Stomach smooth muscle (tissue), 2 donors: ENCODE data around the gene GNB2.
"Not testable (repeated sequence)": the region's sequence is repeated elsewhere in the genome, so short reads cannot be mapped to it uniquely, and the experiment has no call there.

Experiments
- H3K27ac ChIP-seq: one replicate; pipeline ENCODE4 v1.7.0; 2013; ENCODE audit warnings: mild to moderate bottlenecking, low read length, inconsistent platforms
- H3K27me3 ChIP-seq, 2 donors: one replicate each; pipeline ENCODE4 v1.7.0; 2013; ENCODE audit warnings: low read length in 2 of 2; ENCODE audit not compliant: insufficient read depth in 2 of 2, control insufficient read depth in 1 of 2
- H3K36me3 ChIP-seq, 2 donors: one replicate each; pipeline ENCODE4 v1.7.0; 2013; ENCODE audit warnings: low read length in 2 of 2; ENCODE audit not compliant: control insufficient read depth in 2 of 2, insufficient read depth in 2 of 2
- H3K4me1 ChIP-seq: one replicate; pipeline ENCODE4 v1.7.0; 2013; ENCODE audit warnings: low read length; ENCODE audit not compliant: control insufficient read depth, insufficient read depth
- H3K4me3 ChIP-seq, 2 donors: one replicate each; pipeline ENCODE4 v1.7.0; 2013; ENCODE audit warnings: low read length in 2 of 2
- H3K9ac ChIP-seq, 2 donors: one replicate each; pipeline ENCODE4 v1.7.0; 2013; ENCODE audit warnings: low read length in 2 of 2, mild to moderate bottlenecking in 1 of 2
- H3K9me3 ChIP-seq, 2 donors: one replicate each; pipeline ENCODE4 v1.7.0; 2013; ENCODE audit warnings: low read length in 2 of 2; ENCODE audit not compliant: control insufficient read depth in 2 of 2
- donor health status: healthy.
- donor health status: Pancreatic carcinoma.

The GNB2 gene

GRCh38 chr7:100640517-100641440, 32.8 kb upstream of the GNB2 start:
- Histone ChIP-seq H3K27me3 (peaks cover 10 to 14% of the 10 kb centered on the region in 2 donors), H3K4me3 (no peak overlapping the region), H3K4me1 (no peaks in the 10 kb centered on the region), H3K9ac (no peak overlapping the region), H3K27ac (no peak overlapping the region), H3K36me3 (no peaks in the 10 kb centered on the region), H3K9me3 (no peaks in the 10 kb centered on the region)

GRCh38 chr7:100641463-100641859, 32.1 kb upstream of the GNB2 start, which contains the start of gene TFR2:
TSS of gene TFR2 (minus strand) at chr7:100641552. CDS start at chr7:100641509, 43 bp downstream.
- H3K36me3 ChIP-seq = no peaks in the 10 kb centered on the region
- H3K27me3 ChIP-seq = peaks cover 13 to 18% of the 10 kb centered on the region in 2 donors
- H3K9me3 ChIP-seq = no peaks in the 10 kb centered on the region
- H3K4me3 ChIP-seq = no peak within 1 kb of the TSS
- H3K9ac ChIP-seq = no peak within 1 kb of the TSS
- H3K4me1 ChIP-seq = no peaks in the 10 kb centered on the region
- H3K27ac ChIP-seq = no peak within 1 kb of the TSS

- Histone ChIP-seq H3K9ac (no peak overlapping the region), H3K4me1 (no peaks in the 10 kb centered on the region), H3K9me3 (no peaks in the 10 kb centered on the region), H3K36me3 (no peaks in the 10 kb centered on the region), H3K27ac (no peak overlapping the region), H3K4me3 (no peak overlapping the region), H3K27me3 (peaks cover 13 to 16% of the 10 kb centered on the region in 2 donors)
Observed at GRCh38 chr7:100641860-100642533, 31.5 kb upstream of the GNB2 start.

GRCh38 chr7:100642534-100642907, 31.0 kb upstream of the GNB2 start:
- Histone ChIP-seq H3K27me3 (peaks cover 16 to 18% of the 10 kb centered on the region in 2 donors), H3K4me3 (no peak overlapping the region), H3K9me3 (no peaks in the 10 kb centered on the region), H3K9ac (no peak overlapping the region), H3K36me3 (no peaks in the 10 kb centered on the region), H3K27ac (no peak overlapping the region), H3K4me1 (no peaks in the 10 kb centered on the region)

GRCh38 chr7:100649826-100650565, 23.5 kb upstream of the GNB2 start:
- Histone ChIP-seq H3K27ac (no peak overlapping the region), H3K9me3 (no peaks in the 10 kb centered on the region), H3K9ac (no peak overlapping the region), H3K27me3 (peaks cover 17 to 27% of the 10 kb centered on the region in 2 donors), H3K36me3 (no peaks in the 10 kb centered on the region), H3K4me3 (no peak overlapping the region), H3K4me1 (peaks cover 1% of the 10 kb centered on the region)

GRCh38 chr7:100654908-100655831, 18.4 kb upstream of the GNB2 start:
- no peak overlapping the region for H3K27ac ChIP-seq
- peaks cover 31 to 36% of the 10 kb centered on the region in 2 donors for H3K27me3 ChIP-seq
- H3K9me3 ChIP-seq = no peaks in the 10 kb centered on the region
- H3K4me1 ChIP-seq = peaks cover 5% of the 10 kb centered on the region
- no peaks in the 10 kb centered on the region for H3K36me3 ChIP-seq
- H3K4me3 ChIP-seq = no peak overlapping the region
- no peak overlapping the region for H3K9ac ChIP-seq

- Histone ChIP-seq H3K9ac (no peak within 1 kb of the TSS), H3K4me3 (no peak within 1 kb of the TSS), H3K36me3 (no peaks in the 10 kb centered on the region), H3K9me3 (no peaks in the 10 kb centered on the region), H3K27ac (no peak within 1 kb of the TSS), H3K4me1 (peaks cover 5% of the 10 kb centered on the region), H3K27me3 (peaks cover 31 to 36% of the 10 kb centered on the region in 2 donors)
Observed at GRCh38 chr7:100655908-100656674, 17.4 kb upstream of the GNB2 start, which contains the start of gene ACTL6B. TSS of gene ACTL6B (minus strand) at chr7:100656448. CDS start at chr7:100656354, 94 bp downstream.

- H3K4me1 ChIP-seq, H3K27ac ChIP-seq, H3K9ac ChIP-seq, H3K4me3 ChIP-seq, H3K36me3 ChIP-seq, H3K9me3 ChIP-seq: not testable (repeated sequence)
- H3K27me3 ChIP-seq = peaks cover 6 to 11% of the 10 kb centered on the region in 2 donors
Observed at GRCh38 chr7:100662194-100662776, 11.3 kb upstream of the GNB2 start.

GRCh38 chr7:100665168-100665726, 8.3 kb upstream of the GNB2 start:
- no peak overlapping the region for H3K27ac ChIP-seq
- H3K9ac ChIP-seq = no peak overlapping the region
- no peaks in the 10 kb centered on the region for H3K27me3 ChIP-seq
- no peaks in the 10 kb centered on the region for H3K9me3 ChIP-seq
- H3K36me3 ChIP-seq = no peaks in the 10 kb centered on the region
- no peaks in the 10 kb centered on the region for H3K4me1 ChIP-seq
- no peak overlapping the region for H3K4me3 ChIP-seq
